ENCODE results near the gene MRPL2. TPM values are rescaled to one million over a fixed set of nuclear protein-coding genes. Genes with fewer than 3 reads are reported as not detected.

MRPL2 gene
- polyA plus RNA-seq, 1 donor from 2014 or later = 22.5 TPM

DNA sequence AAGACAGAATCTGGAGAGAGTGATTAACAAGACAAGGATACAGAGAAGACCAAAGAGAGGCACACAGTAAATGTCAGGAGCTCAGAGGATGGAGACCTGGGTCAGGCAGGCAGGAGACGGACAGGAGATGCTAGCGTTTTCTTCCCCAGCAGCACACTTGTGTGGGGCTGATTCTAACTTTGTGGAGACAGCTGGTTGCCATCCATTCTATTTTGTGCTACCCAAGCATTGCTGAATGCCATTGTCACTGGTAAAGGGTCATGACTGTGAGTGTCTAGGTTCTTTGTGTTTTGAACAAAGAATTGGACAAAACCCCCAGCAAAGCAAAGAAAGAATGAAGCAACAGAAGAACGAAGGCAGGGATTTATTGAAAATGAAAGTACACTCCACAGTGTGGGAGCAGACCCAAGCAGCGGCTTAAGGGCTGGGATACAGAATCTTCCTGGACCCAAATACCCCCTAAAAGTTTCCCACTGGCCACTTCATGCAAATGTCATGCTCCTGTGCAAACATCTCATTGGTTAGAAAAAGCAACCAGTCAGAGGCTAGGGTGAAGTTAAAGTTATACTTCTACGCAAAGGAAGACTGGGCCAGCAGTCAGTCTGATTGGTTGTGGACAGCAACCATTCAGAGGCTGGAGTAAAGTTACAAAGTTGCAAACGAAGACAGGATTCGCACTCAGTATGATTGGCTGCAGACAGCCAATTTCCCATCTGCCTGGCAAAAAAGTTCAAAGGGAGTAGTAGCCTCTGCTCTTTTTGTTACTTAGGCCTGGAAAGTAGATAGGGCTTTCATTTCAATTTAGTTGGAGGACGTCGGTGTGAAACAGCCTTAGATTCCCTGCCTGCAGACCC, 34.4 kb upstream of the MRPL2 start:
- Histone ChIP-seq H3K9me3 (ENCODE audit: low read length) (no peaks in the 10 kb centered on the region), H3F3A (ENCODE audit: insufficient read depth, low read length, poor library complexity, severe bottlenecking) (no peaks in the 10 kb centered on the region), H3K36me3 (ENCODE audit: insufficient read depth, low read length) (no peaks in the 10 kb centered on the region), H3K9ac (ENCODE audit: low read length) (no peak overlapping the region), H3K79me2 (replicated peaks; ENCODE audit: insufficient read depth, low read length) (peaks cover 16% of the 10 kb centered on the region), H3K27me3 (ENCODE audit: insufficient read depth, low read depth, low read length) (no peaks in the 10 kb centered on the region), H4K20me1 (ENCODE audit: insufficient read depth) (no peaks in the 10 kb centered on the region), H3K4me2 (ENCODE audit: low read length) (no peak overlapping the region), H3K4me3 (ENCODE audit: low read length) (no peak overlapping the region), H2AFZ (ENCODE audit: low read depth, low read length) (no peak overlapping the region), H3K27ac (ENCODE audit: low read length) (no peak overlapping the region), H3K9me2 (ENCODE audit: insufficient read depth, low read length) (no peaks in the 10 kb centered on the region)
- TF ChIP-seq EZH2 (IDR thresholded peaks at IDR 0.05; ENCODE audit: borderline replicate concordance, insufficient read depth, low read length, poor library complexity, severe bottlenecking) (no peak), REST (IDR thresholded peaks at IDR 0.05; ENCODE audit: borderline replicate concordance) (no peak), RAD21 (conservative IDR thresholded peaks at IDR 0.05) (no peak), MXI1 (conservative IDR thresholded peaks at IDR 0.05; ENCODE audit: poor library complexity, severe bottlenecking) (no peak), SMC3 (conservative IDR thresholded peaks at IDR 0.05; ENCODE audit: poor library complexity) (no peak), POLR2AphosphoS5 (IDR thresholded peaks at IDR 0.05) (no peak), TAF1 (IDR thresholded peaks at IDR 0.05; ENCODE audit: low read depth) (no peak), EP300 (conservative IDR thresholded peaks at IDR 0.05; ENCODE audit: poor library complexity, severe bottlenecking) (no peak)
- TF ChIP-seq, protein P1, sequence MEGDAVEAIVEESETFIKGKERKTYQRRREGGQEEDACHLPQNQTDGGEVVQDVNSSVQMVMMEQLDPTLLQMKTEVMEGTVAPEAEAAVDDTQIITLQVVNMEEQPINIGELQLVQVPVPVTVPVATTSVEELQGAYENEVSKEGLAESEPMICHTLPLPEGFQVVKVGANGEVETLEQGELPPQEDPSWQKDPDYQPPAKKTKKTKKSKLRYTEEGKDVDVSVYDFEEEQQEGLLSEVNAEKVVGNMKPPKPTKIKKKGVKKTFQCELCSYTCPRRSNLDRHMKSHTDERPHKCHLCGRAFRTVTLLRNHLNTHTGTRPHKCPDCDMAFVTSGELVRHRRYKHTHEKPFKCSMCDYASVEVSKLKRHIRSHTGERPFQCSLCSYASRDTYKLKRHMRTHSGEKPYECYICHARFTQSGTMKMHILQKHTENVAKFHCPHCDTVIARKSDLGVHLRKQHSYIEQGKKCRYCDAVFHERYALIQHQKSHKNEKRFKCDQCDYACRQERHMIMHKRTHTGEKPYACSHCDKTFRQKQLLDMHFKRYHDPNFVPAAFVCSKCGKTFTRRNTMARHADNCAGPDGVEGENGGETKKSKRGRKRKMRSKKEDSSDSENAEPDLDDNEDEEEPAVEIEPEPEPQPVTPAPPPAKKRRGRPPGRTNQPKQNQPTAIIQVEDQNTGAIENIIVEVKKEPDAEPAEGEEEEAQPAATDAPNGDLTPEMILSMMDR (IDR thresholded peaks at IDR 0.05; ENCODE audit: poor library complexity, severe bottlenecking) = no peak

DNA sequence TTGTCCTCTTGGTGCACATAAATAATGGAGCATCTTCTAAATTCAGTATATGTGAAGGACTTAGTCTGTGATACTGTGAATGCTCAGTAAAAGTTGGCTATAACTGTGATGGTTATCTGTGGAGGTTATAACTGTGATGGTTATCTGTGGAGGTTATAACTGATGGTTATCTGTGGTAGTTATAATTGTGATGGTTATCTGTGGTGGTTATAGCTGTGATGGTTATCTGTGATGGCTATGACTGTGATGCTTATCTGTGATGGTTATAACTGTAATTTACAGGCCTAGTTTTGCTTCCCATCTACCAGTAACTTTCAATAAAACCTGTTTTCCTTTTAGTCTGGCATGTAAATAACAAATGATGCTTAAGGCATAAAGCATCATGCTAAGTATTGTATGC, 33.4 kb upstream of the MRPL2 start:
- Histone ChIP-seq H4K20me1 (ENCODE audit: insufficient read depth) (no peaks in the 10 kb centered on the region), H3K9ac (ENCODE audit: low read length) (no peak overlapping the region), H3K27ac (ENCODE audit: low read length) (no peak overlapping the region)

More for the DNA sequence above, 33.4 kb upstream of the MRPL2 start:
- TF ChIP-seq RAD21 (conservative IDR thresholded peaks at IDR 0.05) (no peak), REST (IDR thresholded peaks at IDR 0.05; ENCODE audit: borderline replicate concordance) (no peak), POLR2AphosphoS5 (IDR thresholded peaks at IDR 0.05) (no peak), SMC3 (conservative IDR thresholded peaks at IDR 0.05; ENCODE audit: poor library complexity) (no peak), TAF1 (IDR thresholded peaks at IDR 0.05; ENCODE audit: low read depth) (no peak), EP300 (conservative IDR thresholded peaks at IDR 0.05; ENCODE audit: poor library complexity, severe bottlenecking) (no peak), MXI1 (conservative IDR thresholded peaks at IDR 0.05; ENCODE audit: poor library complexity, severe bottlenecking) (no peak), EZH2 (IDR thresholded peaks at IDR 0.05; ENCODE audit: borderline replicate concordance, insufficient read depth, low read length, poor library complexity, severe bottlenecking) (no peak)
- TF ChIP-seq, protein P1 (IDR thresholded peaks at IDR 0.05; ENCODE audit: poor library complexity, severe bottlenecking) = no peak
- Histone ChIP-seq H3F3A (ENCODE audit: insufficient read depth, low read length, poor library complexity, severe bottlenecking) (no peaks in the 10 kb centered on the region), H3K27me3 (ENCODE audit: insufficient read depth, low read depth, low read length) (no peaks in the 10 kb centered on the region), H3K4me2 (ENCODE audit: low read length) (no peak overlapping the region), H3K36me3 (ENCODE audit: insufficient read depth, low read length) (no peaks in the 10 kb centered on the region), H2AFZ (ENCODE audit: low read depth, low read length) (no peak overlapping the region), H3K9me2 (ENCODE audit: insufficient read depth, low read length) (no peaks in the 10 kb centered on the region), H3K9me3 (ENCODE audit: low read length) (no peaks in the 10 kb centered on the region), H3K79me2 (replicated peaks; ENCODE audit: insufficient read depth, low read length) (peaks cover 16% of the 10 kb centered on the region), H3K4me3 (ENCODE audit: low read length) (no peak overlapping the region)
